HG02759 (cell line): ENCODE data around the gene CABYR.

ENCODE experiments used
- ATAC-seq: cut with Tn5 transposase; IDR thresholded peaks from one replicate; pipeline ENCODE4 v1.9.1; 2021; ENCODE audit warnings: mild to moderate bottlenecking, moderate library complexity; ENCODE audit not compliant: unreplicated experiment

The CABYR gene

GRCh38 chr18:24138789-24139616, at the start of gene CABYR:
Gene CABYR, plus strand, starts transcription at chr18:24139062. Its CDS starts 4,053 bp downstream, at chr18:24143115.
- peak; percentile 95 for ATAC-seq

- no peak for ATAC-seq
Observed at GRCh38 chr18:24089076-24089475, 49.8 kb upstream of the CABYR start.

GRCh38 chr18:24089515-24090337, 49.1 kb upstream of the CABYR start:
- ATAC-seq, result no peak

GRCh38 chr18:24090876-24091275, 48.0 kb upstream of the CABYR start:
- no peak for ATAC-seq

- ATAC-seq, result no peak
Observed at GRCh38 chr18:24094561-24094960, 44.3 kb upstream of the CABYR start.

GRCh38 chr18:24095976-24096375, 42.9 kb upstream of the CABYR start:
- ATAC-seq, result no peak

- no peak for ATAC-seq
Observed at GRCh38 chr18:24103320-24104021, 35.4 kb upstream of the CABYR start.

GRCh38 chr18:24104486-24104885, 34.4 kb upstream of the CABYR start:
- ATAC-seq, result no peak

- no peak for ATAC-seq
Observed at GRCh38 chr18:24108641-24109040, 30.2 kb upstream of the CABYR start.

- ATAC-seq, result no peak
Observed at GRCh38 chr18:24111936-24112335, 26.9 kb upstream of the CABYR start.

- no peak for ATAC-seq
Observed at GRCh38 chr18:24112464-24112863, 26.4 kb upstream of the CABYR start.

- ATAC-seq, result no peak
Observed at GRCh38 chr18:24112874-24113615, 25.8 kb upstream of the CABYR start.

- ATAC-seq, result no peak
Observed at GRCh38 chr18:24114924-24115549, 23.8 kb upstream of the CABYR start.

- ATAC-seq, result no peak
Observed at GRCh38 chr18:24115628-24116027, 23.2 kb upstream of the CABYR start.

- peak; percentile 86 for ATAC-seq
Observed at GRCh38 chr18:24118750-24119577, 19.9 kb upstream of the CABYR start.

GRCh38 chr18:24120676-24121075, 18.2 kb upstream of the CABYR start:
- ATAC-seq, result no peak

GRCh38 chr18:24121625-24122024, 17.2 kb upstream of the CABYR start:
- ATAC-seq, result no peak

GRCh38 chr18:24126155-24126961, 12.5 kb upstream of the CABYR start:
- no peak for ATAC-seq
